Measurements from ENCODE around the gene GRK2. TPM values are rescaled to one million over a fixed set of nuclear protein-coding genes. Genes with fewer than 3 reads are reported as not detected.

GRK2 gene
- total and polyA plus RNA-seq, 2 of the 13 experiments (the other 11 are each of a cell fraction or from before 2014, with no cell fraction given): 31.3 to 42.4 TPM

- TF ChIP-seq ZNF784 (CRISPR knock-in tag; IDR thresholded peaks at IDR 0.05; ENCODE audit: borderline replicate concordance): no peak
- TF ChIP-seq SRY (CRISPR knock-in tag; IDR thresholded peaks at IDR 0.05): peak; percentile 81; the same call in 1 of the 2 replicates
- TF ChIP-seq JUNB (CRISPR knock-in tag; IDR thresholded peaks at IDR 0.05; ENCODE audit: borderline replicate concordance): no peak
- TF ChIP-seq ZNF761 (CRISPR knock-in tag; conservative IDR thresholded peaks at IDR 0.05): 0 out of 2 replicates have a peak, but pooled peaks have one; percentile 40
- no peak for TF ChIP-seq ZNF543 (CRISPR knock-in tag; IDR thresholded peaks at IDR 0.05)
- no peak for TF ChIP-seq ADNP (CRISPR knock-in tag; IDR thresholded peaks at IDR 0.05)
- peak; percentile 65; the same call in 1 of the 2 replicates for TF ChIP-seq ZBED4 (CRISPR knock-in tag; IDR thresholded peaks at IDR 0.05; ENCODE audit: borderline replicate concordance)
- peak in 1 of 2 experiments; percentile 97; a peak in 2 of 4 replicates for TF ChIP-seq KLF16 (CRISPR knock-in tag; IDR thresholded peaks at IDR 0.05)
- no peak for TF ChIP-seq IRX3 (CRISPR knock-in tag; IDR thresholded peaks at IDR 0.05; ENCODE audit: borderline replicate concordance, low read depth)
- peak; percentile 93 for TF ChIP-seq ZSCAN9 (CRISPR knock-in tag; IDR thresholded peaks at IDR 0.05; ENCODE audit: borderline replicate concordance)
- TF ChIP-seq, protein P1, sequence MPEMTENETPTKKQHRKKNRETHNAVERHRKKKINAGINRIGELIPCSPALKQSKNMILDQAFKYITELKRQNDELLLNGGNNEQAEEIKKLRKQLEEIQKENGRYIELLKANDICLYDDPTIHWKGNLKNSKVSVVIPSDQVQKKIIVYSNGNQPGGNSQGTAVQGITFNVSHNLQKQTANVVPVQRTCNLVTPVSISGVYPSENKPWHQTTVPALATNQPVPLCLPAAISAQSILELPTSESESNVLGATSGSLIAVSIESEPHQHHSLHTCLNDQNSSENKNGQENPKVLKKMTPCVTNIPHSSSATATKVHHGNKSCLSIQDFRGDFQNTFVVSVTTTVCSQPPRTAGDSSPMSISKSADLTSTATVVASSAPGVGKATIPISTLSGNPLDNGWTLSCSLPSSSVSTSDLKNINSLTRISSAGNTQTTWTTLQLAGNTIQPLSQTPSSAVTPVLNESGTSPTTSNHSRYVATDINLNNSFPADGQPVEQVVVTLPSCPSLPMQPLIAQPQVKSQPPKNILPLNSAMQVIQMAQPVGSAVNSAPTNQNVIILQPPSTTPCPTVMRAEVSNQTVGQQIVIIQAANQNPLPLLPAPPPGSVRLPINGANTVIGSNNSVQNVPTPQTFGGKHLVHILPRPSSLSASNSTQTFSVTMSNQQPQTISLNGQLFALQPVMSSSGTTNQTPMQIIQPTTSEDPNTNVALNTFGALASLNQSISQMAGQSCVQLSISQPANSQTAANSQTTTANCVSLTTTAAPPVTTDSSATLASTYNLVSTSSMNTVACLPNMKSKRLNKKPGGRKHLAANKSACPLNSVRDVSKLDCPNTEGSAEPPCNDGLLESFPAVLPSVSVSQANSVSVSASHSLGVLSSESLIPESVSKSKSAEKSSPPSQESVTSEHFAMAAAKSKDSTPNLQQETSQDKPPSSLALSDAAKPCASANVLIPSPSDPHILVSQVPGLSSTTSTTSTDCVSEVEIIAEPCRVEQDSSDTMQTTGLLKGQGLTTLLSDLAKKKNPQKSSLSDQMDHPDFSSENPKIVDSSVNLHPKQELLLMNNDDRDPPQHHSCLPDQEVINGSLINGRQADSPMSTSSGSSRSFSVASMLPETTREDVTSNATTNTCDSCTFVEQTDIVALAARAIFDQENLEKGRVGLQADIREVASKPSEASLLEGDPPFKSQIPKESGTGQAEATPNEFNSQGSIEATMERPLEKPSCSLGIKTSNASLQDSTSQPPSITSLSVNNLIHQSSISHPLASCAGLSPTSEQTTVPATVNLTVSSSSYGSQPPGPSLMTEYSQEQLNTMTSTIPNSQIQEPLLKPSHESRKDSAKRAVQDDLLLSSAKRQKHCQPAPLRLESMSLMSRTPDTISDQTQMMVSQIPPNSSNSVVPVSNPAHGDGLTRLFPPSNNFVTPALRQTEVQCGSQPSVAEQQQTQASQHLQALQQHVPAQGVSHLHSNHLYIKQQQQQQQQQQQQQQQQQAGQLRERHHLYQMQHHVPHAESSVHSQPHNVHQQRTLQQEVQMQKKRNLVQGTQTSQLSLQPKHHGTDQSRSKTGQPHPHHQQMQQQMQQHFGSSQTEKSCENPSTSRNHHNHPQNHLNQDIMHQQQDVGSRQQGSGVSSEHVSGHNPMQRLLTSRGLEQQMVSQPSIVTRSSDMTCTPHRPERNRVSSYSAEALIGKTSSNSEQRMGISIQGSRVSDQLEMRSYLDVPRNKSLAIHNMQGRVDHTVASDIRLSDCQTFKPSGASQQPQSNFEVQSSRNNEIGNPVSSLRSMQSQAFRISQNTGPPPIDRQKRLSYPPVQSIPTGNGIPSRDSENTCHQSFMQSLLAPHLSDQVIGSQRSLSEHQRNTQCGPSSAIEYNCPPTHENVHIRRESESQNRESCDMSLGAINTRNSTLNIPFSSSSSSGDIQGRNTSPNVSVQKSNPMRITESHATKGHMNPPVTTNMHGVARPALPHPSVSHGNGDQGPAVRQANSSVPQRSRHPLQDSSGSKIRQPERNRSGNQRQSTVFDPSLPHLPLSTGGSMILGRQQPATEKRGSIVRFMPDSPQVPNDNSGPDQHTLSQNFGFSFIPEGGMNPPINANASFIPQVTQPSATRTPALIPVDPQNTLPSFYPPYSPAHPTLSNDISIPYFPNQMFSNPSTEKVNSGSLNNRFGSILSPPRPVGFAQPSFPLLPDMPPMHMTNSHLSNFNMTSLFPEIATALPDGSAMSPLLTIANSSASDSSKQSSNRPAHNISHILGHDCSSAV (CRISPR knock-in tag; IDR thresholded peaks at IDR 0.05; ENCODE audit: borderline replicate concordance): no peak
- no peak for TF ChIP-seq ZNF7 (CRISPR knock-in tag; IDR thresholded peaks at IDR 0.05)
Observed at GRCh38 chr11:67239783-67240575, 26.3 kb upstream of the GRK2 start (continued).

Measured in HepG2 (cell line).